ENCODE data around the gene ETFB.

The ETFB gene

GRCh38 chr19:51339687-51340656, 26.2 kb downstream of the ETFB start:
- no peak for TF ChIP-seq JUND (IDR thresholded peaks at IDR 0.05; ENCODE audit: low read depth)
- in situ Hi-C loops (cut with HindIII; ENCODE audit: low pct_unique_long_range_greater_than_20kb, low sequenced_read_pairs): no loop called here
- peak; percentile 92 to 97 for DNase-seq (ENCODE audit: low read depth in 1 of 2, low spot score in 1 of 2)

- TF ChIP-seq JUND (IDR thresholded peaks at IDR 0.05; ENCODE audit: low read depth): no peak
- in situ Hi-C loops (cut with HindIII; ENCODE audit: low pct_unique_long_range_greater_than_20kb, low sequenced_read_pairs): no loop called here
- DNase-seq (ENCODE audit: low read depth in 1 of 2, low spot score in 1 of 2): no peak
Observed at GRCh38 chr19:51339313-51339686, 26.9 kb downstream of the ETFB start.

- peak; percentile 76 to 83 for DNase-seq (ENCODE audit: low read depth in 1 of 2, low spot score in 1 of 2)
- in situ Hi-C loops (cut with HindIII; ENCODE audit: low pct_unique_long_range_greater_than_20kb, low sequenced_read_pairs): no loop called here
- TF ChIP-seq JUND (IDR thresholded peaks at IDR 0.05; ENCODE audit: low read depth): no peak
Observed at GRCh38 chr19:51338563-51339312, 27.4 kb downstream of the ETFB start.

- DNase-seq (ENCODE audit: low read depth in 1 of 2, low spot score in 1 of 2): no peak
- in situ Hi-C loops (cut with HindIII; ENCODE audit: low pct_unique_long_range_greater_than_20kb, low sequenced_read_pairs): no loop called here
- TF ChIP-seq JUND (IDR thresholded peaks at IDR 0.05; ENCODE audit: low read depth): no peak
Observed at GRCh38 chr19:51337861-51338562, 28.2 kb downstream of the ETFB start.

GRCh38 chr19:51337141-51337860, 28.9 kb downstream of the ETFB start:
- in situ Hi-C loops (cut with HindIII; ENCODE audit: low pct_unique_long_range_greater_than_20kb, low sequenced_read_pairs): no loop called here
- DNase-seq (ENCODE audit: low read depth in 1 of 2, low spot score in 1 of 2): no peak
- TF ChIP-seq JUND (IDR thresholded peaks at IDR 0.05; ENCODE audit: low read depth): no peak

- in situ Hi-C loops (cut with HindIII; ENCODE audit: low pct_unique_long_range_greater_than_20kb, low sequenced_read_pairs): no loop called here
- TF ChIP-seq JUND (IDR thresholded peaks at IDR 0.05; ENCODE audit: low read depth): no peak
- peak in 1 of 2 experiments; percentile 46 for DNase-seq (ENCODE audit: low read depth in 1 of 2, low spot score in 1 of 2)
Observed at GRCh38 chr19:51333836-51334460, 32.2 kb downstream of the ETFB start.

GRCh38 chr19:51331716-51332115, 34.5 kb downstream of the ETFB start:
- no peak for DNase-seq (ENCODE audit: low read depth in 1 of 2, low spot score in 1 of 2)
- no peak for TF ChIP-seq JUND (IDR thresholded peaks at IDR 0.05; ENCODE audit: low read depth)
- in situ Hi-C loops (cut with HindIII; ENCODE audit: low pct_unique_long_range_greater_than_20kb, low sequenced_read_pairs): no loop called here

GRCh38 chr19:51331193-51331592, 35.0 kb downstream of the ETFB start:
- DNase-seq (ENCODE audit: low read depth in 1 of 2, low spot score in 1 of 2): no peak
- no peak for TF ChIP-seq JUND (IDR thresholded peaks at IDR 0.05; ENCODE audit: low read depth)
- in situ Hi-C loops (cut with HindIII; ENCODE audit: low pct_unique_long_range_greater_than_20kb, low sequenced_read_pairs): no loop called here

GRCh38 chr19:51330366-51330765, 35.8 kb downstream of the ETFB start:
- no peak for TF ChIP-seq JUND (IDR thresholded peaks at IDR 0.05; ENCODE audit: low read depth)
- no peak for DNase-seq (ENCODE audit: low read depth in 1 of 2, low spot score in 1 of 2)
- in situ Hi-C loops (cut with HindIII; ENCODE audit: low pct_unique_long_range_greater_than_20kb, low sequenced_read_pairs): no loop called here

- DNase-seq (ENCODE audit: low read depth in 1 of 2, low spot score in 1 of 2): no peak
- no peak for TF ChIP-seq JUND (IDR thresholded peaks at IDR 0.05; ENCODE audit: low read depth)
- in situ Hi-C loops (cut with HindIII; ENCODE audit: low pct_unique_long_range_greater_than_20kb, low sequenced_read_pairs): no loop called here
Observed at GRCh38 chr19:51329411-51329810, 36.8 kb downstream of the ETFB start.

GRCh38 chr19:51327066-51328001, 38.9 kb downstream of the ETFB start:
- no peak for TF ChIP-seq JUND (IDR thresholded peaks at IDR 0.05; ENCODE audit: low read depth)
- in situ Hi-C loops (cut with HindIII; ENCODE audit: low pct_unique_long_range_greater_than_20kb, low sequenced_read_pairs): no loop called here
- no peak for DNase-seq (ENCODE audit: low read depth in 1 of 2, low spot score in 1 of 2)
